ENCODE measurements around the gene XPNPEP1. TPM values are rescaled to one million over a fixed set of nuclear protein-coding genes. Genes with fewer than 3 reads are reported as not detected.

XPNPEP1 gene
- total RNA-seq, 1 donor from 2014 or later: 85.1 TPM

- DNase-seq (ENCODE audit: low spot score): no peak
- intact Hi-C loops (cut with micrococcal nuclease): no loop called here
- H3K4me3 Mint-ChIP-seq: no peak overlapping the region
- peaks cover 33% of the 10 kb centered on the region for H3K36me3 Mint-ChIP-seq (ENCODE audit: low read depth)
- H3K4me1 Mint-ChIP-seq (ENCODE audit: low read depth): no peaks in the 10 kb centered on the region
- H3K27me3 Mint-ChIP-seq (ENCODE audit: insufficient read depth): no peaks in the 10 kb centered on the region
- H3K27ac Mint-ChIP-seq: no peak overlapping the region
- H3K9me3 Mint-ChIP-seq: no peaks in the 10 kb centered on the region
These were observed 47.2 kb downstream of the XPNPEP1 start for GRCh38 chr10:109875828-109876821.

GRCh38 chr10:109875151-109875568 is 48.2 kb downstream of the XPNPEP1 start:
- no peak overlapping the region for H3K4me3 Mint-ChIP-seq
- no peaks in the 10 kb centered on the region for H3K27me3 Mint-ChIP-seq (ENCODE audit: insufficient read depth)
- intact Hi-C loops (cut with micrococcal nuclease): no loop called here
- peaks cover 37% of the 10 kb centered on the region for H3K36me3 Mint-ChIP-seq (ENCODE audit: low read depth)
- no peaks in the 10 kb centered on the region for H3K4me1 Mint-ChIP-seq (ENCODE audit: low read depth)
- no peak for DNase-seq (ENCODE audit: low spot score)
- no peaks in the 10 kb centered on the region for H3K9me3 Mint-ChIP-seq
- no peak overlapping the region for H3K27ac Mint-ChIP-seq

GRCh38 chr10:109871476-109871875 is 51.8 kb downstream of the XPNPEP1 start:
- no peaks in the 10 kb centered on the region for H3K4me1 Mint-ChIP-seq (ENCODE audit: low read depth)
- H3K27me3 Mint-ChIP-seq (ENCODE audit: insufficient read depth): no peaks in the 10 kb centered on the region
- intact Hi-C loops (cut with micrococcal nuclease): no loop called here
- H3K27ac Mint-ChIP-seq: no peak overlapping the region
- H3K36me3 Mint-ChIP-seq (ENCODE audit: low read depth): peaks cover 53% of the 10 kb centered on the region
- no peak for DNase-seq (ENCODE audit: low spot score)
- H3K4me3 Mint-ChIP-seq: no peak overlapping the region
- no peaks in the 10 kb centered on the region for H3K9me3 Mint-ChIP-seq

GRCh38 chr10:109866995-109867635 is 56.2 kb downstream of the XPNPEP1 start:
- Mint-ChIP-seq H3K9me3 (peaks cover 10% of the 10 kb centered on the region), H3K27me3 (ENCODE audit: insufficient read depth) (no peaks in the 10 kb centered on the region), H3K36me3 (ENCODE audit: low read depth) (peaks cover 67% of the 10 kb centered on the region), H3K4me3 (no peak overlapping the region), H3K4me1 (ENCODE audit: low read depth) (no peaks in the 10 kb centered on the region), H3K27ac (no peak overlapping the region)
- no peak for DNase-seq (ENCODE audit: low spot score)
- intact Hi-C loops (cut with micrococcal nuclease): no loop called here

- DNase-seq (ENCODE audit: low spot score): no peak
- Mint-ChIP-seq H3K36me3 (ENCODE audit: low read depth) (peaks cover 62% of the 10 kb centered on the region), H3K27ac (no peak overlapping the region), H3K4me3 (no peak overlapping the region), H3K27me3 (ENCODE audit: insufficient read depth) (no peaks in the 10 kb centered on the region), H3K9me3 (peaks cover 10% of the 10 kb centered on the region), H3K4me1 (ENCODE audit: low read depth) (no peaks in the 10 kb centered on the region)
- intact Hi-C loops (cut with micrococcal nuclease): no loop called here
These were observed 56.9 kb downstream of the XPNPEP1 start for GRCh38 chr10:109866168-109866994.

GRCh38 chr10:109863775-109864174 is 59.5 kb downstream of the XPNPEP1 start:
- no peaks in the 10 kb centered on the region for H3K27me3 Mint-ChIP-seq (ENCODE audit: insufficient read depth)
- intact Hi-C loops (cut with micrococcal nuclease): no loop called here
- no peak overlapping the region for H3K27ac Mint-ChIP-seq
- DNase-seq (ENCODE audit: low spot score): no peak
- H3K36me3 Mint-ChIP-seq (ENCODE audit: low read depth): peaks cover 46% of the 10 kb centered on the region
- peaks cover 5% of the 10 kb centered on the region for H3K4me1 Mint-ChIP-seq (ENCODE audit: low read depth)
- no peak overlapping the region for H3K4me3 Mint-ChIP-seq
- peaks cover 10% of the 10 kb centered on the region for H3K9me3 Mint-ChIP-seq

GRCh38 chr10:109862738-109863137 is 60.6 kb downstream of the XPNPEP1 start:
- intact Hi-C loops (cut with micrococcal nuclease): no loop called here
- peaks cover 5% of the 10 kb centered on the region for H3K4me1 Mint-ChIP-seq (ENCODE audit: low read depth)

GRCh38 chr10:109862041-109862440 is 61.3 kb downstream of the XPNPEP1 start:
- no peak for DNase-seq (ENCODE audit: low spot score)
- Mint-ChIP-seq H3K27me3 (ENCODE audit: insufficient read depth) (no peaks in the 10 kb centered on the region), H3K27ac (no peak overlapping the region), H3K36me3 (ENCODE audit: low read depth) (peaks cover 37% of the 10 kb centered on the region), H3K4me3 (no peak overlapping the region), H3K4me1 (ENCODE audit: low read depth) (peaks cover 5% of the 10 kb centered on the region), H3K9me3 (peaks cover 10% of the 10 kb centered on the region)
- intact Hi-C loops (cut with micrococcal nuclease): no loop called here

More at GRCh38 chr10:109862738-109863137, 60.6 kb downstream of the XPNPEP1 start:
- Mint-ChIP-seq H3K27ac (no peak overlapping the region), H3K4me3 (no peak overlapping the region), H3K9me3 (peaks cover 10% of the 10 kb centered on the region), H3K27me3 (ENCODE audit: insufficient read depth) (no peaks in the 10 kb centered on the region), H3K36me3 (ENCODE audit: low read depth) (peaks cover 39% of the 10 kb centered on the region)
- DNase-seq (ENCODE audit: low spot score): no peak

- Mint-ChIP-seq H3K27ac (no peak overlapping the region), H3K36me3 (ENCODE audit: low read depth) (peaks cover 34% of the 10 kb centered on the region), H3K27me3 (ENCODE audit: insufficient read depth) (no peaks in the 10 kb centered on the region), H3K9me3 (peaks cover 10% of the 10 kb centered on the region), H3K4me3 (no peak overlapping the region), H3K4me1 (ENCODE audit: low read depth) (peaks cover 5% of the 10 kb centered on the region)
- intact Hi-C loops (cut with micrococcal nuclease): no loop called here
- no peak for DNase-seq (ENCODE audit: low spot score)
These were observed 62.2 kb downstream of the XPNPEP1 start for GRCh38 chr10:109861081-109861480.

- Mint-ChIP-seq H3K9me3 (peaks cover 10% of the 10 kb centered on the region), H3K36me3 (ENCODE audit: low read depth) (peaks cover 20% of the 10 kb centered on the region), H3K4me3 (no peak overlapping the region), H3K4me1 (ENCODE audit: low read depth) (peaks cover 5% of the 10 kb centered on the region), H3K27me3 (ENCODE audit: insufficient read depth) (no peaks in the 10 kb centered on the region), H3K27ac (no peak overlapping the region)
- no peak for DNase-seq (ENCODE audit: low spot score)
- intact Hi-C loops (cut with micrococcal nuclease): no loop called here
These were observed 64.1 kb downstream of the XPNPEP1 start for GRCh38 chr10:109859221-109859620.

- H3K4me1 Mint-ChIP-seq (ENCODE audit: low read depth): peaks cover 21% of the 10 kb centered on the region
- H3K4me3 Mint-ChIP-seq: no peak overlapping the region
- H3K9me3 Mint-ChIP-seq: no peaks in the 10 kb centered on the region
- peaks cover 3% of the 10 kb centered on the region for H3K27me3 Mint-ChIP-seq (ENCODE audit: insufficient read depth)
- peaks cover 5% of the 10 kb centered on the region for H3K36me3 Mint-ChIP-seq (ENCODE audit: low read depth)
- intact Hi-C loops (cut with micrococcal nuclease): no loop called here
- no peak for DNase-seq (ENCODE audit: low spot score)
- no peak overlapping the region for H3K27ac Mint-ChIP-seq
These were observed 67.6 kb downstream of the XPNPEP1 start for GRCh38 chr10:109855746-109856145.

- intact Hi-C loops (cut with micrococcal nuclease): loop anchor here (5.0 kb wide), 1 partner anchor 1307 kb away; no protein-coding TSS in a partner anchor
- H3K4me1 Mint-ChIP-seq (ENCODE audit: low read depth): peaks cover 16% of the 10 kb centered on the region
- no peaks in the 10 kb centered on the region for H3K9me3 Mint-ChIP-seq
- no peak overlapping the region for H3K27ac Mint-ChIP-seq
- DNase-seq (ENCODE audit: low spot score): no peak
- peaks cover 3% of the 10 kb centered on the region for H3K36me3 Mint-ChIP-seq (ENCODE audit: low read depth)
- H3K27me3 Mint-ChIP-seq (ENCODE audit: insufficient read depth): peaks cover 3% of the 10 kb centered on the region
- no peak overlapping the region for H3K4me3 Mint-ChIP-seq
These were observed 69.4 kb downstream of the XPNPEP1 start for GRCh38 chr10:109853921-109854320.
